HG03439 (cell line): ENCODE data around the gene OR2T2.
"Not testable (repeated sequence)": the region's sequence is repeated elsewhere in the genome, so short reads cannot be mapped to it uniquely, and the experiment has no call there.

Experiments
- ATAC-seq: cut with Tn5 transposase; IDR thresholded peaks from one replicate; pipeline ENCODE4 v1.9.1; 2021; ENCODE audit warnings: mild to moderate bottlenecking, moderate library complexity; ENCODE audit not compliant: unreplicated experiment

Gene OR2T2

DNA sequence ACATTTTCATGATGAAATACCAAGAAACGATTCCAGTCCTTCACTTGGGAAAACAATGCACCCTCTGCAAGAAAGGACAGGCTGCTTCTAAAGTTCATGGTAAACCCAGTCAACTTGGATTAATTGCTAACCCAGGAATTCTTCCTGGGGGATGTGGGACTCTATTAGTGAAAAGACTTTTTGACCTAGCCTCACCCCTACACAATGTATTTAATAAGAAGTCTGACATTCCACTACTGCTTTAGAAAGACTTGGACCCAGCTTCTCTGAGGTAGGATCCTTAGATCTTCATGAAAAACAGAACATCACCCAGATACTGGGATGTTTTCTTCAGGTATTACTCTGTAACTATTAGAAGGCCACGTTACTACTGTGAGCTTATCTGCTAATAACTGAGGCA is at the start of gene OR2T2:
Gene OR2T2, plus strand, starts transcription at position 239 of the 400 bp plus-strand sequence. CDS start 7,161 bp downstream, outside the sequence.
- ATAC-seq = not testable (repeated sequence)

GRCh38 chr1:248402748-248403147 is 42.7 kb upstream of the OR2T2 start, which contains the start of gene OR2T1:
OR2T1 (plus strand) TSS chr1:248403048; CDS start chr1:248406148, 3,100 bp downstream.
- no peak for ATAC-seq

DNA sequence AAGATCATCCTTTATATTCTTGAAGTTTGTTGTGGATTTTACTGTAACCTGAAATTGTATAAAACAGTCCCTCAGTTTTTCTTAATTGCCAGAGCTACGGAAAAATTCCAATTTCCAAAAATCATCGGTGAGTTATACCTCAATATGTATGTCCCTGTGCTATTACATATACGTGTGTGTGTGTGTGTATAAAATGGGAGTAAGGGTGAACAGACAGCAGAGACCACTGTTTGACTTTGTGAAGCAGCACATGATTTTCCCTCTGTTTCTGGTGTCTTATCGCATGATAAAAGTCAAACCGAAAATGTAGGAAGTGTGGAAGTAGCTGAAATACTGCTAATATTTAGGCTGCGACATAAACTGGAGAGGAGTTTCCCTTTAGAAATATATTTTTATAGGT is 41.4 kb upstream of the OR2T2 start:
- no peak for ATAC-seq

GRCh38 chr1:248406721-248407692 is 38.4 kb upstream of the OR2T2 start:
- no peak for ATAC-seq

GRCh38 chr1:248416226-248416625 is 29.2 kb upstream of the OR2T2 start:
- no peak for ATAC-seq

GRCh38 chr1:248417854-248418253 is 27.6 kb upstream of the OR2T2 start:
- ATAC-seq = no peak

- no peak for ATAC-seq
Observed at GRCh38 chr1:248421384-248421783, 24.1 kb upstream of the OR2T2 start.

GRCh38 chr1:248427526-248428191 is 17.8 kb upstream of the OR2T2 start:
- ATAC-seq = peak; percentile 38

- ATAC-seq = peak; percentile 94
Observed at GRCh38 chr1:248428192-248428533, 17.3 kb upstream of the OR2T2 start.

- ATAC-seq = not testable (repeated sequence)
Observed at GRCh38 chr1:248431683-248432082, 13.8 kb upstream of the OR2T2 start.

GRCh38 chr1:248432201-248432600 is 13.2 kb upstream of the OR2T2 start:
- ATAC-seq = not testable (repeated sequence)

DNA sequence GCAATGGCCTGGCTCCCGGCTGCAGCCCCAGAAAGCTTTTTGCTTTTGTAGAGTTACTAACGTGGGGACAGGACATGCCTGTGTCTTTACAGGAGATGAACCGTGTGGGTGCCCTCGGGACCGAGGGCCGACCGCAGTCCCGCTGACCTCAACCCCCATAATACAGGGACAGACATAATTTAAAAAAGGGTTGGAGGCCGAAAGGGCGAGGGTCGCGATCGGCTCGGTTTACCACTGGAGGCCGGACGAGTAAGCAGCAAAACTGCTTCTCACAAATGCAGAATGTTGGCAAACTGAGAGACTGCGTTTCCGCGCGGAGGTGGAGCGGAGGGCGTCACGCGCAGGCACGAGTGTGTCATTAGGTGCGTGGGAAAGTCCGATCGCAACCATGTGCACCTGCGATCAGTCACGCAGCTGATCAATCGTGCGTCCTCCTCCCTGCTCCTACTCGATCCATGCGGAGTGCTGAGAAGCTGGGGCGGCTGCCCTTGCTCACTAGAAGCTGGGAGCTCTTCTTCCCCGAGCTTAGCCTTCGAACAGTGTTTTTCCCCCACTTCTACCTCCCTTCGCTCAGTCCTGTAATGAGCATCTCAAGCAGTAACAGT is 11.5 kb upstream of the OR2T2 start:
- not testable (repeated sequence) for ATAC-seq

- ATAC-seq = not testable (repeated sequence)
Observed at GRCh38 chr1:248434913-248435312, 10.5 kb upstream of the OR2T2 start.

- ATAC-seq = not testable (repeated sequence)
Observed at GRCh38 chr1:248436303-248436702, 9.1 kb upstream of the OR2T2 start.

DNA sequence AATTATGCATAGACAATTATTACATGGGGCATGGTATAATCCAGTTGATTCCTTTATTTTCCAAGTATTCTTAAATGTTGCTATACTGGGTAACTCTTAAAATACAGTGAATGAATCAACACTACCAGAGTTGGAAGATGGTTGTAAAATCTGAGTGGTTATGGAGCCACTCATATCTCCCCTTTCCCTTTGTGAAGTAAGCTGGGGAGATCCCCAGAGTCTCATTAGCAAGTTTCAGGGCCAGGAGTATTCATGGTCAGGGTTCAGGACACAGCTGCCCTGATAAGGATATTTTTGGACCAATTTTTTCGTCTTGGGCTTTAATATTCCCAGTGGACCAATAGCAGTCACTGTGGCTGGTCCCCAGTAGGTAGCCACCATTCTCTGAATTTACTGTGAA is 6.8 kb upstream of the OR2T2 start:
- not testable (repeated sequence) for ATAC-seq

DNA sequence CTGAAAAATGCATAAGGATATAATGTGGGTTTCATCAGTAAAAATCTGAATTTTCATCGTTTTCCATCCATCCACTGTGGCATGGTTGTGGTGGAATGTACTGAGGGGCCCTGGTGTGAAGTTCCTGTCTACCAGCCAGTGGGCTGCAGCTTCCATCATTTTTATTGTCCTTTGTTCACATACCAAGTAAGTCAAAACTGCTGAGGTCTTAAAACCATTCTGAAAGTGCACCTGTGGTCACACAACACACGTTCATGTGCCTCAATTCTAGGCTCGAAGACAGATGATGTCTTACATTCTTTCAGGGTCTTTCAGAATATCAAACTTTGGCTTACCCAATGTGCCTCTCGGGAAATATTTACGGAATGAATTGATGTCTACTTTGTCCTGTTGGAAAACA is 6.2 kb upstream of the OR2T2 start:
- not testable (repeated sequence) for ATAC-seq

DNA sequence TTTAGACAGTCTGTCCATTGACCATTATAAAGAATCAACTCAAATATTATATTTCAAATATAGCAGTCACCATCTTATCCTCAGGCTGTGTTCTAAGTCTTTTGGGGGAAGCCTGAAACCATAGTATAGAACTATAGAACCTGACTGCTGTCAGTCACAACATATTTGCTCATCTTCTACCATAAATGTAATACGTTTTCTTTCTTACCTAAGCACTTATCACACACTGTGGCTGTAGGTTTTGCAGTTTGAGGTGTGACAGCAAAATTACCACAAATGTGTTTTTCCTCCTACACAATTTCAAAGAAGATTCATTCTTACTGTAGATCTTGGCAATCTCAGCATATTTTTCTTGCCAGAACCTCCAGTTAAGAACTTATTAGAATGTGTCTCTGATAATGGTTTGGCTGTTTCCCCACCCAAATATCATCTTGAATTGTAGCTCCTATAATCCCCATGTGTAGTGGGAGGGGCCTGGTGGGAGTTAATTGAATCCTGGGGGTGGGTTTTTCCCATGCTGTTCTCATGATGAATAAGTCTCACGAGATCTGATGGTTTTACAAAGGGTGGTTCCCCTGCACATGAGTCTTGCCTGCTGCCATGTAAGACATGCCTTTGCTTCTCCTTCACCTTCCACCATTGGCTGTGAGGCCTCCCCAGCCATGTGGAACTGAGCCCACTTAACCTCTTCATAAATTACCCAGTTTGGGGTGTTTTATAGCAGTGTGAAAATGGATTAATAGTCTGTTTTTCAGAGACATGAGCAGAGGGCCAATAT is 2.7 kb upstream of the OR2T2 start:
- ATAC-seq = not testable (repeated sequence)

GRCh38 chr1:248444603-248445002 is 834 bp upstream of the OR2T2 start:
- ATAC-seq = not testable (repeated sequence)

GRCh38 chr1:248448409-248449074 is 3.1 kb downstream of the OR2T2 start:
- ATAC-seq = peak; percentile 42
